PC-3 (cell line): ENCODE data around the gene PCA3. TPM values are rescaled to one million over a fixed set of nuclear protein-coding genes. Genes with fewer than 3 reads are reported as not detected.

Source experiments
- ATAC-seq: fragments of 200-7000 bp; cut with Tn5 transposase; 2 replicates; pipeline ENCODE4 v1.9.1; 2020; ENCODE audit warnings: mild to moderate bottlenecking, moderate library complexity
- BruUV-seq: library from RNA; stranded (reverse); fragments of 400-500 nt; replicated peaks from 2 replicates; lab custom pipeline; 2021; lab: Mats Ljungman, UMichigan
- CTCF ChIA-PET: fragments of 300-600 bp; sonication (Branson Sonifier 250); formaldehyde crosslinking; loops from one replicate; lab custom pipeline; 2022; ENCODE audit warnings: antibody characterized with exemption; lab: Charles Lee
- POLR2A ChIA-PET: fragments of 300-600 bp; sonication (Branson Sonifier 250); formaldehyde crosslinking; loops from one replicate; lab custom pipeline; 2022; ENCODE audit warnings: antibody characterized with exemption; ENCODE audit not compliant: unreplicated experiment; lab: Charles Lee
- DNase-seq: peaks from one replicate; pipeline ENCODE4 v3.0.0-alpha.2; 2015
- H2AFZ ChIP-seq: fragments of 300-600 bp; sonication (generic); 2 replicates; pipeline ENCODE4 v1.6.0; 2016; ENCODE audit warnings: antibody characterized with exemption, low read length
- H3F3A ChIP-seq: fragments of 300-600 bp; sonication (generic); one replicate; pipeline ENCODE4 v1.6.0; 2017; ENCODE audit warnings: antibody characterized with exemption, low read length, control low read depth, mild to moderate bottlenecking; ENCODE audit not compliant: unreplicated experiment
- H3K27ac ChIP-seq: fragments of 300-600 bp; sonication (generic); 2 replicates; pipeline ENCODE4 v1.5.1; 2016; ENCODE audit warnings: mild to moderate bottlenecking, low read length
- H3K27me3 ChIP-seq: fragments of 300-600 bp; sonication (generic); 2 replicates; pipeline ENCODE4 v1.6.1; 2016; ENCODE audit warnings: low read length, mixed read lengths
- H3K36me3 ChIP-seq: fragments of 300-600 bp; sonication (generic); 2 replicates; pipeline ENCODE4 v1.6.1; 2016; ENCODE audit warnings: low read depth, mixed run types, low read length, mixed read lengths
- H3K4me1 ChIP-seq: fragments of 300-600 bp; sonication (generic); 2 replicates; pipeline ENCODE4 v1.5.1; 2016; ENCODE audit warnings: low read length; ENCODE audit not compliant: insufficient read depth
- H3K4me2 ChIP-seq: fragments of 300-600 bp; sonication (generic); 2 replicates; pipeline ENCODE4 v1.6.0; 2016; ENCODE audit warnings: low read length
- H3K4me3 ChIP-seq: fragments of 300-600 bp; sonication (generic); 2 replicates; pipeline ENCODE4 v1.5.1; 2016; ENCODE audit warnings: mild to moderate bottlenecking, low read length, mixed read lengths
- H3K79me2 ChIP-seq: fragments of 300-600 bp; sonication (generic); 2 replicates; pipeline ENCODE4 v1.6.1; 2017; ENCODE audit warnings: low read length, mixed read lengths
- H3K9ac ChIP-seq: fragments of 300-600 bp; sonication (generic); 2 replicates; pipeline ENCODE4 v1.6.0; 2016; ENCODE audit warnings: mild to moderate bottlenecking, low read length
- H3K9me2 ChIP-seq: fragments of 300-600 bp; sonication (generic); replicated peaks from 2 replicates; pipeline ENCODE4 v1.6.1; 2016; ENCODE audit warnings: mixed run types, low read length, mixed read lengths
- H3K9me3 ChIP-seq: fragments of 300-600 bp; sonication (generic); 2 replicates; pipeline ENCODE4 v1.6.1; 2016; ENCODE audit warnings: low read length, mixed read lengths
- H4K20me1 ChIP-seq: fragments of 300-600 bp; sonication (generic); 2 replicates; pipeline ENCODE4 v1.6.1; 2016; ENCODE audit warnings: low read length, mixed read lengths
- EZH2 ChIP-seq: fragments of 300-600 bp; sonication (generic); IDR thresholded peaks from one replicate; pipeline ENCODE4 v1.6.1; 2017; ENCODE audit warnings: antibody characterized with exemption, mild to moderate bottlenecking, low read length; ENCODE audit not compliant: unreplicated experiment
- EZH2phosphoT487 ChIP-seq: fragments of 300-600 bp; sonication (generic); IDR thresholded peaks from 2 replicates; pipeline ENCODE4 v1.6.1; 2018; ENCODE audit warnings: mild to moderate bottlenecking, antibody characterized with exemption, low read length, borderline replicate concordance
- intact Hi-C: fragments of 100-400 bp; cut with micrococcal nuclease; formaldehyde crosslinking; loops from 2 replicates; pipeline ENCODE4 v1.9.0; 2023
- total RNA-seq: library from RNA; depleted of rRNA; stranded (reverse); fragments of >200 nt; gene quantifications from 2 replicates; pipeline ENCODE4 v1.2.3, GENCODE V29; 2014
- TF ChIP-seq, protein P1 (sequence below): fragments of 300-600 bp; sonication (generic); conservative IDR thresholded peaks from 2 replicates; pipeline ENCODE4 v1.5.1; 2017; ENCODE audit warnings: antibody characterized with exemption, low read depth, mild to moderate bottlenecking, low read length

The PCA3 gene
- total RNA-seq, 1 experiment from 2014 or later, result not detected

DNA sequence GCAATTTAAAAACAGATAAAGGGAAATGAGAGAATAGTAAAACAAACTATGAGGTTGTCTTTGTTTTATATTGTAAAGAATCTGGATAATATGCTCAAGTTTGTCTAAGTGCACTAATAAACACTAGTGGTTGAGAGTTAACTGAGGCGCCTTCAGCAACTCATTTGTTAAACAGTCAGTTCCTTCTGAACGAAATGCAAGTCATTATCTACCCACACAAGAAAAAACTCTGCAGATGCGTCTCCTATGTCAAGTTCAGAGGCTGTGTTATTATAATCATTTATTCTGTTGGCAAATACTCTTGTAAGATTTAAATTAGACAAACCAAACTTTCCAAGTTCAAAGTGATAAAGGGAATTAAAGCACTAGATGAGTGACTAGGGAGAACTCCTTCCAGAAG is 20.3 kb upstream of the PCA3 start:
- Histone ChIP-seq H3K9me3 (no peaks in the 10 kb centered on the region), H3K4me2 (no peak overlapping the region), H3K27ac (no peak overlapping the region), H3K36me3 (no peaks in the 10 kb centered on the region), H3K9me2 (no peaks in the 10 kb centered on the region), H4K20me1 (no peaks in the 10 kb centered on the region), H3K4me3 (no peak overlapping the region), H2AFZ (no peak overlapping the region), H3F3A (no peaks in the 10 kb centered on the region), H3K27me3 (peaks cover 16% of the 10 kb centered on the region), H3K79me2 (no peaks in the 10 kb centered on the region), H3K4me1 (no peaks in the 10 kb centered on the region), H3K9ac (no peak overlapping the region)
- DNase-seq (no peak), ATAC-seq (no peak)
- TF ChIP-seq, protein P1, sequence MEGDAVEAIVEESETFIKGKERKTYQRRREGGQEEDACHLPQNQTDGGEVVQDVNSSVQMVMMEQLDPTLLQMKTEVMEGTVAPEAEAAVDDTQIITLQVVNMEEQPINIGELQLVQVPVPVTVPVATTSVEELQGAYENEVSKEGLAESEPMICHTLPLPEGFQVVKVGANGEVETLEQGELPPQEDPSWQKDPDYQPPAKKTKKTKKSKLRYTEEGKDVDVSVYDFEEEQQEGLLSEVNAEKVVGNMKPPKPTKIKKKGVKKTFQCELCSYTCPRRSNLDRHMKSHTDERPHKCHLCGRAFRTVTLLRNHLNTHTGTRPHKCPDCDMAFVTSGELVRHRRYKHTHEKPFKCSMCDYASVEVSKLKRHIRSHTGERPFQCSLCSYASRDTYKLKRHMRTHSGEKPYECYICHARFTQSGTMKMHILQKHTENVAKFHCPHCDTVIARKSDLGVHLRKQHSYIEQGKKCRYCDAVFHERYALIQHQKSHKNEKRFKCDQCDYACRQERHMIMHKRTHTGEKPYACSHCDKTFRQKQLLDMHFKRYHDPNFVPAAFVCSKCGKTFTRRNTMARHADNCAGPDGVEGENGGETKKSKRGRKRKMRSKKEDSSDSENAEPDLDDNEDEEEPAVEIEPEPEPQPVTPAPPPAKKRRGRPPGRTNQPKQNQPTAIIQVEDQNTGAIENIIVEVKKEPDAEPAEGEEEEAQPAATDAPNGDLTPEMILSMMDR, result no peak
- no peak for TF ChIP-seq EZH2
- no peak for TF ChIP-seq EZH2phosphoT487
- intact Hi-C loops, result no loop called here
- POLR2A ChIA-PET, result no interaction called here
- BruUV-seq, result no TSS peak
- CTCF ChIA-PET, result no interaction called here

DNA sequence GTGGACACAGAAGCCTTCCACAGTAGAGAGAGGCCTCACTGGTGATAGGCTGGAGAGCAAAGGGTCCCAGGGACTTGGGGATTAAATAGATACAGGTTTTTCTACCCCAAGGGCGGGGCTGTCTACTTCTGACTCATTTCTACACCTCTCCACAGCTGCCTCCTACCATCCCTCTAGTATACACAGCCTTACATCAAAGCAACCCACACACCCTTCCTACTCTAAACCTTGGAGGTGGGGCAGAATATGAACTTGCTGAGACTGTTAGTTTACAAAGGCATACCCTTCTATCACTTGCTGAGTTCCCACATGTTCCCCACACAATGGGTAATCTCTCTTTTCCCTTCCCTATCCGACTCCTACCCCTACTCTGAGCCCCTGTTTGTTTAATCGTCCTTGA is 19.9 kb upstream of the PCA3 start:
- ChIA-PET POLR2A (no interaction called here), CTCF (no interaction called here)
- no peak overlapping the region for H3K9ac ChIP-seq
- no peaks in the 10 kb centered on the region for H3K9me3 ChIP-seq
- H3K27me3 ChIP-seq, result peaks cover 16% of the 10 kb centered on the region
- BruUV-seq, result no TSS peak
- no peak for DNase-seq
- H3K4me2 ChIP-seq, result no peak overlapping the region
- ATAC-seq, result no peak
- H3K4me3 ChIP-seq, result no peak overlapping the region
- H3K27ac ChIP-seq, result no peak overlapping the region
- H2AFZ ChIP-seq, result no peak overlapping the region
- intact Hi-C loops, result no loop called here
- no peaks in the 10 kb centered on the region for H3K4me1 ChIP-seq
- H4K20me1 ChIP-seq, result no peaks in the 10 kb centered on the region
- no peaks in the 10 kb centered on the region for H3K79me2 ChIP-seq
- H3K36me3 ChIP-seq, result no peaks in the 10 kb centered on the region
- no peaks in the 10 kb centered on the region for H3K9me2 ChIP-seq
- TF ChIP-seq, protein P1, result no peak
- TF ChIP-seq EZH2phosphoT487 (no peak), EZH2 (no peak)
- no peaks in the 10 kb centered on the region for H3F3A ChIP-seq

DNA sequence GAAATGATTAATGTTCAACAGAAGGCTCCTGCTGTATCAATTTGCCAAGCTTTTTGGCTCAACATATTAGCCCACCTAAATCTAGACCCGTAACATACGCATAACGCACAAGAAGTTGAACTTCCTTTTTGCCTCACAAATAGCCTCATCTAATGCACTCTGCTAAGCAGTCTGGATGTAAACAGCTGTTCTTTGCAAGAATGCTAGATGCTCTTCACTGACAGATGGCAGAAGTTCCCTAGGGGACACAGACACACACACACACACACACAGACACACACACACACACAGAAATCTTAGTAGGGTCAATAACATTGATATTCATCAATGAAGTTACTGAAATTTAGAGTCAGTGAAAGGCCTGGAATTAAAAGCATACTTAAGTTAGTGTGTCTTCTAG is 13.2 kb upstream of the PCA3 start:
- no peak overlapping the region for H2AFZ ChIP-seq
- H3K36me3 ChIP-seq, result no peaks in the 10 kb centered on the region
- H3K9ac ChIP-seq, result no peak overlapping the region
- DNase-seq, result no peak
- ChIA-PET POLR2A (no interaction called here), CTCF (no interaction called here)
- no peak overlapping the region for H3K4me3 ChIP-seq
- intact Hi-C loops, result no loop called here
- no peaks in the 10 kb centered on the region for H4K20me1 ChIP-seq
- H3K9me3 ChIP-seq, result no peaks in the 10 kb centered on the region
- no peaks in the 10 kb centered on the region for H3F3A ChIP-seq
- H3K9me2 ChIP-seq, result no peaks in the 10 kb centered on the region
- H3K27me3 ChIP-seq, result peaks cover 37% of the 10 kb centered on the region
- H3K79me2 ChIP-seq, result no peaks in the 10 kb centered on the region
- TF ChIP-seq EZH2phosphoT487 (no peak), EZH2 (no peak)
- TF ChIP-seq, protein P1, result no peak
- H3K27ac ChIP-seq, result no peak overlapping the region
- no TSS peak for BruUV-seq
- no peaks in the 10 kb centered on the region for H3K4me1 ChIP-seq
- H3K4me2 ChIP-seq, result no peak overlapping the region
- ATAC-seq, result no peak
